ENCODE measurements around the gene EMP1.

DNA sequence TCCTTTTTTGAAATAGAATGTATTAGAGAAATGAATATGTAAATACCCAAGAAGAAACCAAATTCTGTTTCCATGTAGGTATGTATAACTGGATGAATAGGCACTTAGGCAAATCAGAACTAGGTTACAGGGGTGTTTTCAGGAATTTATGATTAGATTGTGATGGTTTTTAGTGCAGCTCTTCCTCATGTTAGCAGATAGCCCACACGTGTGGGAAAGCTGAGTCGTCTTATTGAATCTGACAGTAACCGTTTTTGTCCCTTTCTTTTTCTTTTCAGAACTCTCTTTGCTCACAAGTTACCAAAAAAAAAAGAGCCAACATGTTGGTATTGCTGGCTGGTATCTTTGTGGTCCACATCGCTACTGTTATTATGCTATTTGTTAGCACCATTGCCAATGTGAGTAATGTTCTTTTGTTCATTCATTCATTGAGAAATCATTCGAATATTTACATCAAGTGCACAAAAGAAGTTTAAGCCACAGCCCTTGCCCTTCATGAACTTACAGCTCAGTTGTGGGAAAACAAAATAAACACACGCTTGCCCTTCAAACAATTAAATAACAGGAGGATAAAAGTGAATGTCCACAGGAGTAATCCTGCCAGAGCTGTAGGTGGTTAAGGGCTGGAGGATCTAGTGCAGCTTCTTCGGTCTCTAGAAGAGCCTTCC lies 14.8 kb downstream of the EMP1 start:
- TF ChIP-seq ZFP3 (CRISPR knock-in tag; IDR thresholded peaks at IDR 0.05) (no peak), ZNF70 (CRISPR knock-in tag; IDR thresholded peaks at IDR 0.05) (no peak), ZFP30 (CRISPR knock-in tag; IDR thresholded peaks at IDR 0.05) (no peak), ARNTL (CRISPR knock-in tag; IDR thresholded peaks at IDR 0.05; ENCODE audit: borderline replicate concordance, low read depth) (no peak), ZC3H10 (CRISPR knock-in tag; IDR thresholded peaks at IDR 0.05) (no peak), PPARA (CRISPR knock-in tag; IDR thresholded peaks at IDR 0.05; ENCODE audit: borderline replicate concordance) (no peak)
- TF ChIP-seq, protein P1, sequence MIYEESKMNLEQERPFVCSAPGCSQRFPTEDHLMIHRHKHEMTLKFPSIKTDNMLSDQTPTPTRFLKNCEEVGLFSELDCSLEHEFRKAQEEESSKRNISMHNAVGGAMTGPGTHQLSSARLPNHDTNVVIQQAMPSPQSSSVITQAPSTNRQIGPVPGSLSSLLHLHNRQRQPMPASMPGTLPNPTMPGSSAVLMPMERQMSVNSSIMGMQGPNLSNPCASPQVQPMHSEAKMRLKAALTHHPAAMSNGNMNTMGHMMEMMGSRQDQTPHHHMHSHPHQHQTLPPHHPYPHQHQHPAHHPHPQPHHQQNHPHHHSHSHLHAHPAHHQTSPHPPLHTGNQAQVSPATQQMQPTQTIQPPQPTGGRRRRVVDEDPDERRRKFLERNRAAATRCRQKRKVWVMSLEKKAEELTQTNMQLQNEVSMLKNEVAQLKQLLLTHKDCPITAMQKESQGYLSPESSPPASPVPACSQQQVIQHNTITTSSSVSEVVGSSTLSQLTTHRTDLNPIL (CRISPR knock-in tag; IDR thresholded peaks at IDR 0.05; ENCODE audit: low read depth): no peak
- TF ChIP-seq, protein P2, sequence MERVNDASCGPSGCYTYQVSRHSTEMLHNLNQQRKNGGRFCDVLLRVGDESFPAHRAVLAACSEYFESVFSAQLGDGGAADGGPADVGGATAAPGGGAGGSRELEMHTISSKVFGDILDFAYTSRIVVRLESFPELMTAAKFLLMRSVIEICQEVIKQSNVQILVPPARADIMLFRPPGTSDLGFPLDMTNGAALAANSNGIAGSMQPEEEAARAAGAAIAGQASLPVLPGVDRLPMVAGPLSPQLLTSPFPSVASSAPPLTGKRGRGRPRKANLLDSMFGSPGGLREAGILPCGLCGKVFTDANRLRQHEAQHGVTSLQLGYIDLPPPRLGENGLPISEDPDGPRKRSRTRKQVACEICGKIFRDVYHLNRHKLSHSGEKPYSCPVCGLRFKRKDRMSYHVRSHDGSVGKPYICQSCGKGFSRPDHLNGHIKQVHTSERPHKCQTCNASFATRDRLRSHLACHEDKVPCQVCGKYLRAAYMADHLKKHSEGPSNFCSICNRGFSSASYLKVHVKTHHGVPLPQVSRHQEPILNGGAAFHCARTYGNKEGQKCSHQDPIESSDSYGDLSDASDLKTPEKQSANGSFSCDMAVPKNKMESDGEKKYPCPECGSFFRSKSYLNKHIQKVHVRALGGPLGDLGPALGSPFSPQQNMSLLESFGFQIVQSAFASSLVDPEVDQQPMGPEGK (CRISPR knock-in tag; IDR thresholded peaks at IDR 0.05; ENCODE audit: borderline replicate concordance): no peak

Data from SK-N-SH treated with all-trans-retinoic acid at 6 μM for 48 hours (cell line).